AG09319 (cell line): ENCODE results near the gene TMEM106A.
"Not testable (repeated sequence)": the region's sequence is repeated elsewhere in the genome, so short reads cannot be mapped to it uniquely, and the experiment has no call there.

Experiments used
- DNase-seq: peaks from one replicate; pipeline ENCODE4 v3.0.0-alpha.2; 2010; ENCODE audit warnings: low read depth; ENCODE audit errors: extremely low read depth

The TMEM106A gene

GRCh38 chr17:43239597-43239996 is 27.9 kb downstream of the TMEM106A start:
- DNase-seq = not testable (repeated sequence)

GRCh38 chr17:43240596-43241352 is 29.1 kb downstream of the TMEM106A start:
- DNase-seq = not testable (repeated sequence)

- DNase-seq = not testable (repeated sequence)
Observed at GRCh38 chr17:43246456-43246855, 34.8 kb downstream of the TMEM106A start.
